Erythroblast (primary cell): ENCODE measurements around the gene NRIP2.

Experiments used
- GATA1 ChIP-seq: IDR thresholded peaks from 2 replicates; pipeline ENCODE4 v1.6.1; 2011; ENCODE audit warnings: low read depth, mild to moderate bottlenecking, control low read depth, low read length, moderate library complexity
- POLR2A ChIP-seq: IDR thresholded peaks from 2 replicates; pipeline ENCODE4 v1.6.1; 2011; ENCODE audit warnings: mild to moderate bottlenecking, low read length

DNA sequence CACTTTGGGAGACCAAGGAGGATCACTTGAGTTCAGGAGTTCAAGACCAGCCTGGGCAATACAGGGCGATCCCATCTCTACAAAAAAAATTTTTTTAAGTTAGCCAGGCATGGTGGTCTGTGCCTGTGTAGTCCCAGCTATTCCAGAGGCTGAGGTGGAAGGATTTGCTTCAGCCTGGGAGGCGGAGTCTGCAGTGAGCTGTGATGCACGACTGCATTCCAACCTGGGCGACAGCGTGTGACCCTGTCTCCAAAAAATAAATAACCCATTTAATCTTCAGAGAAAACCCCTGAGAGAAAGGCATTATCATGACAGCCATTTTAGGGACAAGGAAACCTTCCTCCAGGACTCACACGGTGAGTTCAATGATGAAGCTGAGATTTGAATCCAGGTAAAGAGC lies 43.7 kb downstream of the NRIP2 start:
- no peak for TF ChIP-seq POLR2A
- TF ChIP-seq GATA1: no peak
